NCI-H1930 (cell line): ENCODE measurements around the gene PSMD7.
"Not testable (repeated sequence)": the region's sequence is repeated elsewhere in the genome, so short reads cannot be mapped to it uniquely, and the experiment has no call there.

Source experiments
- DNase-seq, 2 experiments: peaks; one replicate each; lab custom pipeline; 2025; lab: John Stamatoyannopoulos, UW

Gene PSMD7

GRCh38 chr16:74297145-74297665 lies 591 bp downstream of the PSMD7 start:
- DNase-seq, result no peak

DNA sequence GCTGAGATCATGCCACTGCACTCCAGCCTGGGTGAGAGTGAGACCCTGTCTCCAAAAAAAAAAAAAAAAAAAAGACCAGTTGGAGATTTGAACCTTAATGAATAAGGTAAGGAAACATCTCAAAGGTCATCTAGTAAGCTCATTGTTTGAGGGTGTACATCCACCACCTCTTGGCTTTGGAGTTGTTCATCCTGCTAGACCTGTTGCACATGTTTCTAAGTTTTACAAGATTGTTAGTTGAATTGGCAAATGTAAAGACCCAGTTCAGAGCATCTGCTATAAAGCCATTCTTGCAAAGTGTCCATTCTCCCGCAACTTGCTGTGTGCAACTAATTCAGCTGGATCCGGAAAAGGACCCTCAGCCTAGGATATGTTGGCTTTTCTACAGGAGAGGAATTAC lies 1.5 kb downstream of the PSMD7 start:
- DNase-seq, result no peak

DNA sequence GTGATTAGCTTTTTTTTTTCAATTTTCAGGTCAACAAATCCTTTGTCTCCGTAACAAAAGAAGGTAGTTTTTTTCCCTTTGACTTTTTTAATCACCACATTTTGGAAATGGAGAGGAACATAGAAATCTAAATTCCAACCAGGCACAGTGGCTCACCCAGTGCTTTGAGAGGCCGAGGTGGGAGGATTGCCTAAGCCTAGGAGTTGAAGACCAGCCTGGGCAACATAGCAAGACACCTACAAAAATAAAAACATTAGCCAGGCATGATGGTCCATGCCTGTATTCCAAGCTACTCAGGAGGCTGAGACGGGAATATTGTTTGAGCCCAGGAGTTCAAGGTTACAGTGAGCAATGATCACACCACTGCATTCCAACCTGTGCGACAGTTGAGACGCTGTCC lies 5.7 kb downstream of the PSMD7 start:
- no peak for DNase-seq

DNA sequence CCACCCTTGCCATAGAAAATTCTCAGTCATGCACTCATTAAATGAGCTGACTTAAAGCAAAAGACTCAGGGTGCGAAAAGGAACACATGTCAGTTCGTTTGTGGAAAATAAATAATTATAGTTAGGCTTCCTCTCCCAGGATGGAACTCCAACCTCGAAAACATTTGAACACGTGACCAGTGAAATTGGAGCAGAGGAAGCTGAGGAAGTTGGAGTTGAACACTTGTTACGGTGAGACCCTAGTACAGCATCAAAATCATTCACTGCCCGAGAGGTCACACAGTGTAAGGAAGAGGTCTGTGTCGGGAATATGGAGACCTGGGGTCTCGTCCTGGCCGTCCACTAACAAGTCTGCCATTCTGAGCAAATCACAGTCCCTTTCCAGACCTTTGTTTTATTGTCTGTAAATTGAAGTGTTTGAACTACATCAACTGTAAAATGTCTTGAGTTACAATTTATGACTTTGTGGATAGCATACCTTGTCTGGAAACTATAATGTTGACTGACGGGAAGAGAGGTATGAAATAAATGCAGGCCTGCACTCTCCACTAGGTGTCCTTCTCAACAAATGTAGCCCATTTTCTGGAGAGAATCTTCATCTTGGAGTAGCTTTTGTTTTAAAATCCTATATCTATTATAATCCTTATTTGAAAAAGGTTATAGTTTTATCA lies 7.7 kb downstream of the PSMD7 start:
- DNase-seq, result no peak

- no peak for DNase-seq
These were observed 8.2 kb downstream of the PSMD7 start for GRCh38 chr16:74304835-74305176.

DNA sequence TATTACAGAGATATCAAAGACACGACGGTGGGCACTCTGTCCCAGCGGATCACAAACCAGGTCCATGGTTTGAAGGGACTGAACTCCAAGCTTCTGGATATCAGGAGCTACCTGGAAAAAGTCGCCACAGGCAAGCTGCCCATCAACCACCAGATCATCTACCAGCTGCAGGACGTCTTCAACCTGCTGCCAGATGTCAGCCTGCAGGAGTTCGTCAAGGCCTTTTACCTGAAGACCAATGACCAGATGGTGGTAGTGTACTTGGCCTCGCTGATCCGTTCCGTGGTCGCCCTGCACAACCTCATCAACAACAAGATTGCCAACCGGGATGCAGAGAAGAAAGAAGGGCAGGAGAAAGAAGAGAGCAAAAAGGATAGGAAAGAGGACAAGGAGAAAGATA lies 8.7 kb downstream of the PSMD7 start:
- no peak for DNase-seq

- DNase-seq, result no peak
These were observed 9.6 kb downstream of the PSMD7 start for GRCh38 chr16:74305978-74306784.

DNA sequence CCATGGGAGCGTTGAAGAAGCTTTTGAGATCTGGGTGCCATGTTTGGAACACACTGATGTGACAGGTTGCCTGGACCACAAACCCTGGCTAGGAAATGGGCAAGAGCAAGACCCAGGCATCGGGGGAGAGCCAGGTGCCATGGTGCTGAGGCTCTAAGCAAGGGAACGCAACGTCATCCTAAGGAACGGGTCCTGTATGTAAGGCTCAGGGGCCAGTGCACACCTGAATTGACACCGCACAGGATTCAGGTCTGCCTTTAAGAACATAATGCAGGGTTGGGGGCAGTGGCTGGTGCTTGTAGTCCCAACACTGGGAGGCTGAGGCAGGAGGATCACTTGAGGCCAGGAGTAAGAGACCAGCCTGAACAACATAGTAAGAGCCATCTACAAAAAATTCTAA lies 10.8 kb downstream of the PSMD7 start:
- no peak for DNase-seq

- DNase-seq, result peak in 1 of 2 experiments; percentile 7
These were observed 13.5 kb downstream of the PSMD7 start for GRCh38 chr16:74309789-74310781.

DNA sequence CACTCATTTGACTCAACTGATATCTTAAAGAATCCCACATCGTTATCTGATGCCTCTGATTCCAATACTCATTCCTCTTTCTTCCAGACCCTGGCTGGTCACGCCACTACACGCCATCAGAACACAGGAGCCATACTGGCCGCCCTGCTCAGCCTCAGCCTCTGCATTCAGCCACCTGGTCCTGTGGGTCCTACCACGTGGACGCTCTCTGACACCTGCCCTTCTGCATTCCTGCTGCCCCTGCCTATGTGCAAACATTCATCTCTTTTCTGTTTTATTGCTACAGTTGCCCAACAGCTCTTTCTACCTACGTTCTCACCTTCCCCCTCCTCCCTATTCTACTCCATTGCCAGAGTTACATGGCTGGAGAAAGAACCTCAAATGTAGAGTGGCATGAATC lies 18.4 kb downstream of the PSMD7 start:
- no peak for DNase-seq

- no peak for DNase-seq
These were observed 24.1 kb downstream of the PSMD7 start for GRCh38 chr16:74320707-74321106.

DNA sequence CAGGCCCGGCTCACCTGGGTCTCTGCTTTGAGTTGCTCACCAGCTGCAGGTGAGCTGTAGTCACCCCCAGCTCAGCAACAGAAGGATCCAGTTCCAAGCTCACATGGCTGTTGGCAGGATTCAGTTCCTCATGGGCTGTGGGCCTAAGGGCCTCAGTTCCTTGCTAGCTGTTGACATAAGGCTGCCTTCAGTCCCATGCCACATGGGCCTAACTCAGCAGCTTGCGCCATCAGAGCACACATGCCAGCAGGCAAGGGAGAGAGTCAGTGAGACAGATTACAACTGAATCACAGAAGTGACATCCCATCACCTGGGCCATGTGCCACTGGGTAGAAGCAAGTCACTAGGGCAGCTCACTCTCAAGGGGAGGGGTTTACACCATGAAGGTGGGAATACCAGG lies 24.7 kb downstream of the PSMD7 start:
- no peak for DNase-seq

DNA sequence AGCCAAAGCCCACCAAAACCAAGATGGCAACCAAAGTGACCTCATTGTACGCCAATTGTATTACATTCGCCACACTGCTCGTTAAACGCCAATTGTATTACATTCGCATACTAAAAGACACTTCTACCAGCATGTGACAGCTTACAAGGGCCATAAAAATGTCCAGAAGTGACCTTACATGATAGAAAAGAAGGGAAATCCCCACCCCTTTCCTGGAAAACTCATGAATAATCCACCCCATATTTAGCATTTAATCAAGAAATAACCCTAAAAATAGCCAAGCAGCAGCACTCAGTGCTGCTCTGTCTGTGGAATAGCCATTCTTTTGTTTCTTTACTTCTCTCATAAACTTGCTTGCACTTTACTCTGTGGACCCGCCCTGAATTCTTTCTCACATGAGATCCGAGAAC lies 25.7 kb downstream of the PSMD7 start:
- no peak for DNase-seq

GRCh38 chr16:74324777-74325176 lies 28.2 kb downstream of the PSMD7 start:
- DNase-seq, result not testable (repeated sequence)

DNA sequence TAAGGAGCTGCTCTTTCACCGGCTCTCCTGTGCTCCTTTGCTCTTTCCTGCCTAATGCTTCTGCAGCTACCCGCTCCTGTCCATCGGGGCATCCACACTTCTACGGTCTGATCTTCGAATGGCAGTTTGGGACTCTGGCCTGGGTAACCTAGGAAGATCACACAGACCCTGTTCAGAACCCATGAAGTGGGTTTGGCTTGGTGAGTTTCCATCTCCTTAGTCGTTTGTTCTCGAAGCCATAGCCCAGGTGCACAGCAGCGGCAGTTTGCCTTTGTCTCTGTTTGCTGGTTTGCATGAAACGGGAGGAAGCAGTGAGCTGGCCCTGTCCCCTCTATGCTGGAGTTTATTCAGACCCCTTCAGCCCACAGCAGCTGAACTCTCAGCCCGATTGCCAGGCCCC lies 29.0 kb downstream of the PSMD7 start:
- DNase-seq, result no peak

GRCh38 chr16:74328346-74328745 lies 31.7 kb downstream of the PSMD7 start:
- DNase-seq, result not testable (repeated sequence)

GRCh38 chr16:74332469-74332868 lies 35.9 kb downstream of the PSMD7 start:
- DNase-seq, result not testable (repeated sequence)

- not testable (repeated sequence) for DNase-seq
These were observed 40.9 kb downstream of the PSMD7 start for GRCh38 chr16:74337506-74337905.

DNA sequence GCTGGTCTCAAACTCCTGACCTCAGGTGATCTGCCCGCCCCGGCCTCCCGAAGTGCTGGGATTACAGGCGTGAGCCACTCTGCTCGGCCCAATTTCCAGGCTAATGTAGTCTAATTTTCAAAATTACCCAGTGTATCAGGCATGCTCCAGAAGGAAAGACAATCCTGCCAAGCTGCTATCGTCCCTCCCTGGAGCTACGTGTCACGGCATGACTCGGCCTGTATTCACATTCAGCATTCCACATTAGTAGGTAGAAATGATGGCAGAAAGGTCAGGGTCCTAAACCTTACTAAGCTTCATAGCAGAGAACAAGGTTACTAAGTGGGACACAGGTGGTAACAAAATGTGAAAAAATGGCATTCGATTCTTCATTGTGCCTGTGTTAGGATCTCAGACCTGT lies 42.6 kb downstream of the PSMD7 start:
- DNase-seq, result not testable (repeated sequence)

GRCh38 chr16:74353038-74353437 lies 56.4 kb downstream of the PSMD7 start:
- not testable (repeated sequence) for DNase-seq
